GM20000 (cell line): ENCODE measurements around the gene CRISPLD2.

Source experiments
- DNase-seq: peaks from one replicate; pipeline ENCODE4 v3.0.0; 2012; ENCODE audit warnings: low spot score
- TF ChIP-seq, protein P1 (sequence below): IDR thresholded peaks from 2 replicates; pipeline ENCODE4 v1.5.1; 2012; ENCODE audit warnings: mild to moderate bottlenecking, control low read depth; ENCODE audit errors: extremely low read depth, missing control alignments

Gene CRISPLD2

DNA sequence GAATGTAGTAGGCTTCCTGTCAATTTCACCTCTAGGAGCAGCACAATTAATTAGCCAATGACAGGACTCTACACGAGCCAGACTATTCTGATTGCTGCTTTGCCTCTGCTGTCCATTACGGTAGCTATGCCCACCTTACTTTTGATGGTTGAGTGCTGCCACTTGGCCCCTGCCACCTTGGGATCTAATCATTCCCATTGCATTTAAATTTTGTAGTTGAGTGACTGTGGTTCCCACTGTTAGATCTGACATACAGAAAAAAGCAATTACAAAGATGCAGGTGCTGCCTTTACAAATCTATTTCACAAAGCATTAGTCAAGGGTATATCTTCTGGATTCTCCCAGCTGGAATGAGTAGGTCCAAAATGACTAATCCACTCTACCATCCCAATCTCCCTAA, 39.9 kb downstream of the CRISPLD2 start:
- TF ChIP-seq, protein P1, sequence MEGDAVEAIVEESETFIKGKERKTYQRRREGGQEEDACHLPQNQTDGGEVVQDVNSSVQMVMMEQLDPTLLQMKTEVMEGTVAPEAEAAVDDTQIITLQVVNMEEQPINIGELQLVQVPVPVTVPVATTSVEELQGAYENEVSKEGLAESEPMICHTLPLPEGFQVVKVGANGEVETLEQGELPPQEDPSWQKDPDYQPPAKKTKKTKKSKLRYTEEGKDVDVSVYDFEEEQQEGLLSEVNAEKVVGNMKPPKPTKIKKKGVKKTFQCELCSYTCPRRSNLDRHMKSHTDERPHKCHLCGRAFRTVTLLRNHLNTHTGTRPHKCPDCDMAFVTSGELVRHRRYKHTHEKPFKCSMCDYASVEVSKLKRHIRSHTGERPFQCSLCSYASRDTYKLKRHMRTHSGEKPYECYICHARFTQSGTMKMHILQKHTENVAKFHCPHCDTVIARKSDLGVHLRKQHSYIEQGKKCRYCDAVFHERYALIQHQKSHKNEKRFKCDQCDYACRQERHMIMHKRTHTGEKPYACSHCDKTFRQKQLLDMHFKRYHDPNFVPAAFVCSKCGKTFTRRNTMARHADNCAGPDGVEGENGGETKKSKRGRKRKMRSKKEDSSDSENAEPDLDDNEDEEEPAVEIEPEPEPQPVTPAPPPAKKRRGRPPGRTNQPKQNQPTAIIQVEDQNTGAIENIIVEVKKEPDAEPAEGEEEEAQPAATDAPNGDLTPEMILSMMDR = no peak
- DNase-seq = no peak

DNA sequence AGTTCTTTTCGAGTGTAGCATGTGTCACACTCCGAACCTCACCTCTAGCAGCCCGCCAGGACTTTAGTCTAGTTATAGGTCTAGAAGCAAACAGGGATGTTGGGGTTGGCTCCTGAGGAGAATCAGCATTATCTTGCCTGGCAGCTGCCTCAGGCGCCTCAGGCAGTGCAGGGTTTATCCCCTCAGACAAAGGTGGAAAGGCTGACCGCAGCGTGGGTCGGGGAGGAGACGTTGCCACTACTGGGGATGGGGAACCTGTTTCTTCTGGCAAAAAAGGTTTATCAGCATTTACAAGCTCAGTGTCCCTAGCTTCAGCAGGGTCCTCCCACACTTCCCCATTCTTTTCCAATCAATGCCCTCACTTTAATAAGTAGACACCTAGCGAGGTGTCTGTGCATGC, 40.6 kb downstream of the CRISPLD2 start:
- DNase-seq = no peak
- TF ChIP-seq, protein P1 = no peak

DNA sequence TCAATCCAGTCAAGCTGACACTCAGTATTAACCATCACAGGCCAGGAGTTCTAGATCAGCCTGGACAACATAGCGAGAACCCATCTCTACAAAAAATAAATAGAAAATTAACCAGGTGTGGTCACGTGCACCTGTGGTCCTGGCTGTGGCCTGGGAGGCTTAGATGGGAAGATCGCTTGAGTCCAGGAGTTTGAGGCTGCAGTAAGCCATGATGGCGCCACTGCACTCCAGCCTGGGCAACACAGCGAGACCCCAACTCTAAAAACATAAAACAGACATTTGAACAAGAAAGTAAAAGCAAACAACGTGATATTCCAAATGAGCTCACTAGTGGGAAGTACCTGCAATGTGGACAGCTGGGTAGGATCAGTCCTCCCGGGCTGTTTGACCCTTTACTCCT, 41.9 kb downstream of the CRISPLD2 start:
- no peak for DNase-seq
- TF ChIP-seq, protein P1 = no peak

DNA sequence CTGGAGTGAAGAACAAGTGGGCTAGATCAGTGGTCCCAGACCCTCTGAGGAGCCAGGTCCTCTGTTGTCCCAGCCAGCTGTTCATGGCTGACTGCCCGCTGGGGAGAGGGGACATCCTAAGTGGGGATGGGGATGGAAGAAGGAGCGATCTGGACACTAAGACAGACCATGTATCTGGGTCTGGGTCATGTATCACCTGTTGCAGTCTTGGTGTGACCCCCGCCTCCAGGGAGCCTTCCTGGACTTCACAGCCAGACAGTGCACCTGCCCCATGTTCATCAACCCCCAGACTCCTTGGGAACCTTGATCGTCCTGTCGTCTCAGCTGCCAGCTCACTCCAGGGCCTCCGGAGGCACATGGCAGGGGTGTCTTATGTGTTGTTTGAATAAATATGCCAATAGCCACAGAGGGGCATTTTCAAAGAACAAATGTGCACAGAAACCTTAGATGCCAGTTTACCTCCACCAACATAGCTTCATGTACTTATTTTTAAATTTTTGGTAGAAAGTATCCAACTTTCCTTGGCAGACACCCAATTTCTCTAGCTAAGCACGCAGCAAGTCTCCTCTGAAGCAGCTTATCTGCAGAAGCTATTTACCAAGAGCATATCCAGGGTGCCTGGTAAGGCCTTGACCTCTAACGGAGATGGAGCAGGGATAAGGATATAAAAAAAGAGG, 43.2 kb downstream of the CRISPLD2 start:
- TF ChIP-seq, protein P1 = no peak
- no peak for DNase-seq

DNA sequence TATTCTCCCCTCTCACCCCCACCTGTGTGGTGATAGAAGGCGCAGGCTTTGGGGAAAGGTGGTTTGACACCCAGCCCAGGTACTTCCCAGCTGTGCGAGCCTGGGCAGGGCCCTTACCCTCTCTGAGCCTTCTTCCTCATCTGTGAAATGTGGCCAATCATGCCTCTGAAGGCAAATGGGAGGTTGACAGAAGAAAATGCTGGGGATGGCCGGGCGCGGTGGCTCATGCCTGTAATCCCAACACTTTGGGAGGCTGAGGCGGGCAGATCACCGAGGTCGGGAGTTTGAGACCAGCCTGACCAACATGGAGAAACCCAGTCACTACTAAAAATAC, 43.7 kb downstream of the CRISPLD2 start:
- TF ChIP-seq, protein P1 = no peak
- no peak for DNase-seq

DNA sequence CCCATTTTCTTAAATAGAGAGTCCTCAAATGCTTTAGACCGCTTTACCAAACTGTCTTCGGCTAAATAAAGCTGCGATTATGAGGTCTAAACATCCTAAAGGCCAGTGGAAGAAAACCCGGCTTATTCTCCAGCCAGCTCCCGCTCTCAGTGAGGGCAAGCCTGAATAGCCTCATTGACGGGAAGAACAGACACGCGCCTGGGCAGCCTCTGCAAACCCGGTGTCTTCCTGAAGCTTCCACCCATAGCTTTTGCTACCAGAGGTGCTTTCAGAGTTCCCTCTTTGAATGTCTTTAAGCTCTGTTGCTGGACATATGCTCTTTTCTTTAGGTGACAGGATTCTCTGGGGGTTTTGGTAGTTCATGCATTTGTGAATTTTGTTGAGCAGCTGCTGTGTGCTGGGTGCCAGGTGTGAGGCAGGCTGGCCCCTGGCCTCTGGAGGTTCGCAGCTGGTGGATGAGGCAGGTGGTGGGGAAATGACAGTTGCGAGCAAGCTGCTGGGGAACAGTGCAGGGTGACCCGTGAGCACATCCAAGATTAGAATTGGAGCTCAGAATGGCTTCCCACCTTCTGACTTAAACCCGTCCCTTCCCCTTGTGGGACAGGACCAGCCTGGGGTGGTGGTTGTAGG, 44.7 kb downstream of the CRISPLD2 start:
- DNase-seq = no peak
- TF ChIP-seq, protein P1 = no peak

DNA sequence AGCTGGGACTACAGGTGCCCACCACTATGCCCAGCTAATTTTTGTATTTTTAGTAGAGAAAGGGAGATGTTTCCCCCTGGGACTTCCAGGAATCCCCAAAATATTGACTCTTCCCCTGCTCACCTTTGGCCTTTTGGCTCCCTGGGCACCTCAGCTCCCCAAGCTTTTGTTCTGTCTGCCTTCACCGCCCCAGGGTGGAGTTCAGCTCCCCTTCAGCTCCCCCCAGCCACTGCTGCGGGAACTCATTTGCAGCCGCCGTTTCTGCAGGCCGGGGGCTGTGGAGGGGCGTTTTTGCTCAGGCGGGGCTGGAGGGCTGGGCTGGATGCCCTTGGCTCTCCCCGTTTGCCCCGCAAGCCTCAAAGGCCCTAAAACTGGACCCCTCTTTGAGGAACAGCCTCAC, 47.9 kb downstream of the CRISPLD2 start:
- DNase-seq = no peak
- TF ChIP-seq, protein P1 = no peak
